Stimulated activated CD4-positive, alpha-beta T cell treated with anti-CD3 and anti-CD28 coated beads, Interleukin-4, amount 100 ng/mL, for 24 hours (primary cell): ENCODE data around the gene ZNF485.
"Not testable (repeated sequence)": the region's sequence is repeated elsewhere in the genome, so short reads cannot be mapped to it uniquely, and the experiment has no call there.

ENCODE experiments used
- DNase-seq: peaks from one replicate; pipeline ENCODE4 v3.0.0-alpha.2; 2020

The ZNF485 gene

GRCh38 chr10:43606323-43607198 is at the start of gene ZNF485:
ZNF485 (plus strand) TSS chr10:43606438; CDS start chr10:43607051, 613 bp downstream.
- DNase-seq = peak; percentile 73

GRCh38 chr10:43557214-43557613 is 49.0 kb upstream of the ZNF485 start:
- no peak for DNase-seq

GRCh38 chr10:43569681-43570080 is 36.6 kb upstream of the ZNF485 start:
- no peak for DNase-seq

- no peak for DNase-seq
Measured at GRCh38 chr10:43570971-43571370, 35.3 kb upstream of the ZNF485 start.

- DNase-seq = no peak
Measured at GRCh38 chr10:43573250-43574000, 32.8 kb upstream of the ZNF485 start.

- peak; percentile 86 for DNase-seq
Measured at GRCh38 chr10:43574001-43574892, 32.0 kb upstream of the ZNF485 start, which contains the start of gene ZNF239. ZNF239 (minus strand) TSS chr10:43574616; CDS start chr10:43558079, 16,537 bp downstream.

GRCh38 chr10:43574906-43575305 is 31.3 kb upstream of the ZNF485 start:
- no peak for DNase-seq

GRCh38 chr10:43576062-43576461 is 30.2 kb upstream of the ZNF485 start:
- DNase-seq = no peak

GRCh38 chr10:43576580-43576979 is 29.7 kb upstream of the ZNF485 start:
- DNase-seq = no peak

GRCh38 chr10:43584051-43584450 is 22.2 kb upstream of the ZNF485 start:
- no peak for DNase-seq

- no peak for DNase-seq
Measured at GRCh38 chr10:43585046-43585445, 21.2 kb upstream of the ZNF485 start.

GRCh38 chr10:43585981-43586729 is 20.1 kb upstream of the ZNF485 start:
- DNase-seq = no peak

- not testable (repeated sequence) for DNase-seq
Measured at GRCh38 chr10:43586730-43587115, 19.5 kb upstream of the ZNF485 start.

GRCh38 chr10:43591303-43591904 is 14.8 kb upstream of the ZNF485 start:
- no peak for DNase-seq

- DNase-seq = peak; percentile 39
Measured at GRCh38 chr10:43594944-43595589, 11.2 kb upstream of the ZNF485 start.

GRCh38 chr10:43595739-43596298 is 10.4 kb upstream of the ZNF485 start:
- peak; percentile 52 for DNase-seq

- DNase-seq = no peak
Measured at GRCh38 chr10:43596546-43596945, 9.7 kb upstream of the ZNF485 start.

- DNase-seq = no peak
Measured at GRCh38 chr10:43598446-43598845, 7.8 kb upstream of the ZNF485 start.

GRCh38 chr10:43599333-43599732 is 6.9 kb upstream of the ZNF485 start:
- DNase-seq = no peak

GRCh38 chr10:43601576-43601975 is 4.7 kb upstream of the ZNF485 start:
- not testable (repeated sequence) for DNase-seq

- no peak for DNase-seq
Measured at GRCh38 chr10:43605850-43606322, 352 bp upstream of the ZNF485 start.
